ENCODE measurements around the gene BET1. TPM values are rescaled to one million over a fixed set of nuclear protein-coding genes. Genes with fewer than 3 reads are reported as not detected.

BET1 gene
- total RNA-seq, 1 donor from 2014 or later = 28.5 TPM

DNA sequence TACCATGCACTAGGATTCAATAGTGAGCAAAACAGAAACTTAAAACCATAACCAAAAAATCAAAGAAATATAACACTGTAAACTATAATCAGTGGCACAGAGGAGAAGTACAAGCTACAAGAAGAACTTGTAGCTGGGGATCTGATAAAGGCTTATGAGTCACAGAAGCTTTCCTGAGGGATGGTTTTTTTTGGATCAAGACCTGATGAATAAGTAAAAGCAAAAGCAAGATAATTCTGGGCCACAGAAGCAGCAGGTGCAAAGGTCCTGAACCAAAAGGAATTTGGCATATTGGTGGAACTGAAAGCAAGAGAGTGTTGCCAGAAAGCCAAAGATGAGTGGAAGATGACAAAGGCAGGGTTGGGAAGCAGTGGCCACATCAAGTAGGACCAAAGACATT is 37.4 kb upstream of the BET1 start:
- H3K4me3 Mint-ChIP-seq = no peak overlapping the region
- H3K27ac Mint-ChIP-seq = no peak overlapping the region
- H3K36me3 Mint-ChIP-seq = no peaks in the 10 kb centered on the region
- H3K9me3 Mint-ChIP-seq = no peaks in the 10 kb centered on the region
- TF ChIP-seq, protein P1, sequence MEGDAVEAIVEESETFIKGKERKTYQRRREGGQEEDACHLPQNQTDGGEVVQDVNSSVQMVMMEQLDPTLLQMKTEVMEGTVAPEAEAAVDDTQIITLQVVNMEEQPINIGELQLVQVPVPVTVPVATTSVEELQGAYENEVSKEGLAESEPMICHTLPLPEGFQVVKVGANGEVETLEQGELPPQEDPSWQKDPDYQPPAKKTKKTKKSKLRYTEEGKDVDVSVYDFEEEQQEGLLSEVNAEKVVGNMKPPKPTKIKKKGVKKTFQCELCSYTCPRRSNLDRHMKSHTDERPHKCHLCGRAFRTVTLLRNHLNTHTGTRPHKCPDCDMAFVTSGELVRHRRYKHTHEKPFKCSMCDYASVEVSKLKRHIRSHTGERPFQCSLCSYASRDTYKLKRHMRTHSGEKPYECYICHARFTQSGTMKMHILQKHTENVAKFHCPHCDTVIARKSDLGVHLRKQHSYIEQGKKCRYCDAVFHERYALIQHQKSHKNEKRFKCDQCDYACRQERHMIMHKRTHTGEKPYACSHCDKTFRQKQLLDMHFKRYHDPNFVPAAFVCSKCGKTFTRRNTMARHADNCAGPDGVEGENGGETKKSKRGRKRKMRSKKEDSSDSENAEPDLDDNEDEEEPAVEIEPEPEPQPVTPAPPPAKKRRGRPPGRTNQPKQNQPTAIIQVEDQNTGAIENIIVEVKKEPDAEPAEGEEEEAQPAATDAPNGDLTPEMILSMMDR (IDR thresholded peaks at IDR 0.05; ENCODE audit: unreplicated experiment) = no peak
- no peak for DNase-seq (ENCODE audit: low spot score in 2 of 2, unreplicated experiment in 2 of 2)
- peaks cover 35% of the 10 kb centered on the region for H3K4me1 Mint-ChIP-seq
- peaks cover 1% of the 10 kb centered on the region for H3K27me3 Mint-ChIP-seq (ENCODE audit: low read depth)

DNA sequence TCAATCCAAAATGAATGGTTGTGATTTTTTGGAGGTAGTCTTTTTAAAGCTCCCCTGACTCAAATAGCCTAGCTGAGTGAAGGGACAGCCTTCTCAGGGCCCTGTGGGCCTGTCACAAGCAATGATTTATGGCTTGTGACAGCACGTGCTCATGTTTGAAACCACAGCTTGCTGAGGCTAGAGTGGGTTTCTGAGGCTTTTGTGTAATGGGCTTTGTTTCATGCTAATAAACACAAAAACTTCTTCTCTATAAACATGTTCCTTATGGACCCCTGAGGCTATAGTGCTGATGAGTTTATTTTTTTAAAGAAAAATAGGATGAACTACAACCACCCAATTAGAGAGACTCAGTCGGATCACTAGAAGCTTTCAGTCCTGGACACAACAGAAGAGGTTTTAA is 36.1 kb upstream of the BET1 start:
- Mint-ChIP-seq H3K4me3 (no peak overlapping the region), H3K9me3 (no peaks in the 10 kb centered on the region), H3K36me3 (no peaks in the 10 kb centered on the region), H3K27ac (no peak overlapping the region), H3K4me1 (peaks cover 35% of the 10 kb centered on the region), H3K27me3 (ENCODE audit: low read depth) (peaks cover 1% of the 10 kb centered on the region)
- TF ChIP-seq, protein P1 (IDR thresholded peaks at IDR 0.05; ENCODE audit: unreplicated experiment) = no peak
- no peak for DNase-seq (ENCODE audit: low spot score in 2 of 2, unreplicated experiment in 2 of 2)

DNA sequence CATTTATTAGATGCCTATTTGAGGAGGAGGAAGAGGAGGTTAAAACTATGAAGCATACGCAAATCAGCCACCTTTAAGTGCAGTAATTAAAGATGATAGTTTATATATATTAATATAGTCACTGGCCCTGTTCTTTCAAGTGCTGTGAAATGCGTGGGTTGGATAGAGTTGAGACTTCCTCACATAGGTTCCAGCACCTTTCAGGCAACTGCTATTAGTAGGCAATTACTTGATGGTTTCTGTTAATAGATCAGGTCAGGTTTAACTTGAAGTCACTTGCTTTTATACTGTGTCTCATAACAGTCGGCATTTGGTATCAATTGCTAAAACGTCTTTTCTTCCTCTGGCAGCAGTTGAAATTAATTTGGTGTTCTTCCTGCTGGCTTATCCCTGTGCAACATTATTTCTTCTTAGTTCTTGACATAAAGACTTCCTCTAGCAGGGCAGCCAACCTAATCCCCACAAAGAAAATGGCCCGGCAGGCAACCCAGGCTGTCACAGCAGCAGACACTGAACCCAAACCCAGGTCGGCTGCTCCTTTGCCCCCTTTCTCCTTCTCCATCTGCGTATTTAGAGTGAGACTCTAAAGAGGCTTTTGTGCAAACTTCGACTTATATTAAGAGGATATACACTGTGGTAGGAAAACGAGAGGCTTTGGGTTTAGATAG is 35.3 kb upstream of the BET1 start:
- DNase-seq (ENCODE audit: low spot score in 2 of 2, unreplicated experiment in 2 of 2) = no peak
- peaks cover 35% of the 10 kb centered on the region for H3K4me1 Mint-ChIP-seq
- no peaks in the 10 kb centered on the region for H3K9me3 Mint-ChIP-seq
- no peak overlapping the region for H3K4me3 Mint-ChIP-seq
- no peaks in the 10 kb centered on the region for H3K36me3 Mint-ChIP-seq
- H3K27me3 Mint-ChIP-seq (ENCODE audit: low read depth) = peaks cover 1% of the 10 kb centered on the region
- no peak overlapping the region for H3K27ac Mint-ChIP-seq
- TF ChIP-seq, protein P1 (IDR thresholded peaks at IDR 0.05; ENCODE audit: unreplicated experiment) = no peak

DNA sequence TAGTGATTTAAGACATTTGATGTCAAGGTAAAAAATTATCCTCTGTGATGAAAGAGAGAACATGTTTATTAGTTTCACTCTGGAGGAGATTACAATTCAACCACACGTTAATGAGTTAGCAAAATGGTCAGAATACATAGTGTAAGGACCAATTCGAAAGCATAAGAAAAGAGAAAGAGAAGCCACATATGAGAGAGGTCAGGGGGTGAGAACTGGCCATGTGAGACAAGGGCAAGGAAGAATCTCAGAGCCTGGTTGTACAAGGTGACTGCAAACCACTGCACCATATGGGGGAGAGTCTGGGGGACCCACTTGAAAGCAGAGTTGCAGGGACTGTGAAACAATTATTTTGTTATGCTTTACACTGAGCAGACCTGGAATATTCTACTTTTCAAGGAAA is 27.7 kb upstream of the BET1 start:
- Mint-ChIP-seq H3K36me3 (no peaks in the 10 kb centered on the region), H3K27ac (no peak overlapping the region), H3K9me3 (no peaks in the 10 kb centered on the region), H3K4me3 (no peak overlapping the region), H3K27me3 (ENCODE audit: low read depth) (peaks cover 10% of the 10 kb centered on the region), H3K4me1 (peaks cover 3% of the 10 kb centered on the region)
- no peak for DNase-seq (ENCODE audit: low spot score in 2 of 2, unreplicated experiment in 2 of 2)
- TF ChIP-seq, protein P1 (IDR thresholded peaks at IDR 0.05; ENCODE audit: unreplicated experiment) = no peak

DNA sequence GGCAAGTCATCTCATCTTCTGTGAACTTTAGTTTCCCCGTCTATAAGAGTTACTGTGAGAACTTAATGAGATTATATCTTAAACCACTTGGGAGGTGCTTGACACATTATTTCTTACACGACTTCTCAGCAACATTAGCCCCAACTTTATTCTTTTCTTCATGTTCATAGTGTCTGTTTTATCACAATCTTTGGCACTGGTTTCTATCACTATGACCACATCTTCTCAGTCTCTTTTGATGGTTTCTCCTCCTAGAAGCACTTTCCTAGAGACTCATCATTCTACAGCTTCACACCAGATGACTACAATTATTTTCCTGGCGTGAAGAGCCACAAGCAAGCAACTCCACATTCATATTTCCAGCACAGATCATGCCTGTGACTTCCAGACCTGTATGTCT is 26.5 kb upstream of the BET1 start:
- Mint-ChIP-seq H3K4me1 (no peaks in the 10 kb centered on the region), H3K9me3 (no peaks in the 10 kb centered on the region), H3K27me3 (ENCODE audit: low read depth) (peaks cover 10% of the 10 kb centered on the region), H3K36me3 (no peaks in the 10 kb centered on the region), H3K4me3 (no peak overlapping the region), H3K27ac (no peak overlapping the region)
- no peak for DNase-seq (ENCODE audit: low spot score in 2 of 2, unreplicated experiment in 2 of 2)
- TF ChIP-seq, protein P1 (IDR thresholded peaks at IDR 0.05; ENCODE audit: unreplicated experiment) = no peak

DNA sequence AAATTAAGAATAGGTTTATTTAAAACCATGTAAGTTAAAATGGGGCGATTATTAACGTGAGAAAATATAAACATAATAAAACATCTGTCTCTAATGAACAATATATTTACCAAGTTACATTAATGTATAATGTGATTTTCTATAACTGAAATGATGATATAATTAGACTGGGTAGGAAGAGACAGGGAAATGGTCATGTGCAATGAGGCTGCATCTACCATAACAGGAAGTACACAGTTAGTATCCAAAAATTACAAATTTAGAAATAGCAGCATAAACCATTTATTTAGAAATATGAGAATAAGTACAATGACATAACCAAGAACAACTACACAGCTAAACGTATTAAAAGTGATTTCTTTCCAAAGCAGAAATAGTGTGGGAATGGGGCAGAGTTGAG is 25.8 kb upstream of the BET1 start:
- H3K9me3 Mint-ChIP-seq = no peaks in the 10 kb centered on the region
- no peak for DNase-seq (ENCODE audit: low spot score in 2 of 2, unreplicated experiment in 2 of 2)
- TF ChIP-seq, protein P1 (IDR thresholded peaks at IDR 0.05; ENCODE audit: unreplicated experiment) = no peak
- H3K36me3 Mint-ChIP-seq = no peaks in the 10 kb centered on the region
- H3K4me1 Mint-ChIP-seq = no peaks in the 10 kb centered on the region
- no peak overlapping the region for H3K27ac Mint-ChIP-seq
- peaks cover 13% of the 10 kb centered on the region for H3K27me3 Mint-ChIP-seq (ENCODE audit: low read depth)
- no peak overlapping the region for H3K4me3 Mint-ChIP-seq

Data from mesothelial cell of epicardium (in vitro differentiated cells).